HepG2 (cell line): ENCODE data around the gene ALPL. TPM values are rescaled to one million over a fixed set of nuclear protein-coding genes. Genes with fewer than 3 reads are reported as not detected.

Source experiments
- ATAC-seq: fragments of 200-7000 bp; cut with Tn5 transposase; 3 replicates; pipeline ENCODE4 v1.9.1; 2020; ENCODE audit warnings: mild to moderate bottlenecking, moderate library complexity
- BruUV-seq: library from RNA; stranded (reverse); fragments of 400-500 nt; replicated peaks from 2 replicates; lab custom pipeline; 2021; lab: Mats Ljungman, UMichigan
- CTCF ChIA-PET: fragments of 300-600 bp; formaldehyde crosslinking; extraction: SDS; loops from one replicate; lab custom pipeline; 2021; ENCODE audit warnings: low total read pairs, inconsistent platforms, low intra/inter-chr PET ratio; lab: Yijun Ruan, JAX
- POLR2A ChIA-PET: fragments of 350-600 bp; sonication (Branson Sonifier 250); formaldehyde crosslinking; loops from one replicate; lab custom pipeline; 2020; ENCODE audit warnings: antibody characterized with exemption, inconsistent platforms; lab: Yijun Ruan, JAX
- DNase-seq: peaks from one replicate; pipeline ENCODE4 v3.0.0-alpha.2; 2015; ENCODE audit warnings: low spot score
- FAIRE-seq: peaks from 3 replicates; lab custom pipeline; 2011; peaks lifted over from hg19 to GRCh38; lab: Jason Lieb, UNC
- H2AFZ ChIP-seq: one replicate; pipeline ENCODE4 v1.6.1; 2011; ENCODE audit warnings: low read length, inconsistent platforms
- H3K27ac ChIP-seq: fragments of 300-600 bp; 3 replicates; pipeline ENCODE4 v1.8.0; 2011; ENCODE audit warnings: mixed run types, mild to moderate bottlenecking, mixed read lengths, low read length, inconsistent platforms; ENCODE audit not compliant: insufficient read depth; ENCODE audit errors: extremely low read length
- H3K27me3 ChIP-seq, 2 experiments: fragments of 200-600 bp in 1 of 2; 2 replicates in 1 of 2; 3 replicates in 1 of 2; pipeline versions ENCODE4 v1.6.0 to v1.8.0; 2011; ENCODE audit warnings: low read length in 2 of 2, mild to moderate bottlenecking in 2 of 2, moderate library complexity in 2 of 2, inconsistent platforms in 1 of 2; ENCODE audit not compliant: insufficient read depth in 2 of 2, control insufficient read depth in 1 of 2
- H3K36me3 ChIP-seq, 2 experiments: fragments of 200-600 bp in 1 of 2; replicated peaks in 1 of 2; 2 replicates in 1 of 2; 3 replicates in 1 of 2; pipeline versions ENCODE4 v1.5.1 to v1.8.0; 2011; ENCODE audit warnings: low read length in 2 of 2, inconsistent platforms in 1 of 2; ENCODE audit not compliant: insufficient read depth in 2 of 2, control insufficient read depth in 1 of 2
- H3K4me1 ChIP-seq: 2 replicates; pipeline ENCODE4 v1.5.1; 2012; ENCODE audit warnings: low read length, inconsistent platforms; ENCODE audit not compliant: insufficient read depth
- H3K4me2 ChIP-seq: 2 replicates; pipeline ENCODE4 v1.6.0; 2011; ENCODE audit warnings: low read depth, low read length, inconsistent platforms
- H3K4me3 ChIP-seq, 3 experiments: fragments of 200-600 bp in 1 of 3; sonication (generic), shearing (Covaris generic) in 1 of 3; replicated peaks in 1 of 3; 2 replicates each; pipeline ENCODE4 v1.5.1; 2011 to 2016; ENCODE audit warnings: low read length in 3 of 3, inconsistent platforms in 2 of 3, low read depth in 2 of 3, mild to moderate bottlenecking in 2 of 3, control low read depth in 1 of 3, mixed read lengths in 1 of 3; ENCODE audit not compliant: insufficient read depth in 1 of 3
- H3K79me2 ChIP-seq: one replicate; pipeline ENCODE4 v1.6.1; 2011; ENCODE audit warnings: low read length, inconsistent platforms; ENCODE audit not compliant: insufficient read depth
- H3K9ac ChIP-seq: 2 replicates; pipeline ENCODE4 v1.6.0; 2011; ENCODE audit warnings: mild to moderate bottlenecking, low read depth, low read length, inconsistent platforms; ENCODE audit not compliant: insufficient read depth
- H3K9me3 ChIP-seq: 2 replicates; pipeline ENCODE4 v1.5.1; 2012; ENCODE audit warnings: mild to moderate bottlenecking, low read length
- H4K20me1 ChIP-seq: 2 replicates; pipeline ENCODE4 v1.6.0; 2011; ENCODE audit warnings: inconsistent platforms, mild to moderate bottlenecking, low read length, moderate library complexity; ENCODE audit not compliant: insufficient read depth
- AGO2 ChIP-seq: fragments of 200-400 bp; formaldehyde crosslinking; optimal IDR thresholded peaks from 2 replicates; pipeline ENCODE3; 2017; ENCODE audit warnings: mild to moderate bottlenecking, low read depth, low read length, moderate library complexity
- BCL6 ChIP-seq: IDR thresholded peaks from 2 replicates; pipeline ENCODE4 v1.6.1; 2016; ENCODE audit warnings: missing genetic modification reagents, missing compliant biosample characterization
- CAMTA2 ChIP-seq: sonication (generic); formaldehyde crosslinking; IDR thresholded peaks from 2 replicates; pipeline ENCODE4 v1.4.0; 2020; ENCODE audit warnings: mild to moderate bottlenecking, missing genetic modification reagents, borderline replicate concordance
- CC2D1A ChIP-seq: sonication (generic); formaldehyde crosslinking; IDR thresholded peaks from 2 replicates; pipeline ENCODE4 v1.8.1; 2023; ENCODE audit warnings: mild to moderate bottlenecking, missing genetic modification reagents
- CHCHD3 ChIP-seq: sonication (generic); formaldehyde crosslinking; IDR thresholded peaks from 2 replicates; pipeline ENCODE4 v1.8.0; 2022; ENCODE audit warnings: mild to moderate bottlenecking, missing genetic modification reagents, moderate library complexity
- HBP1 ChIP-seq: IDR thresholded peaks from 2 replicates; pipeline ENCODE4 v1.6.1; 2016; ENCODE audit warnings: low read depth, control low read depth
- PAF1 ChIP-seq: IDR thresholded peaks from 2 replicates; pipeline ENCODE4 v1.6.1; 2016; ENCODE audit warnings: missing genetic modification reagents, missing compliant biosample characterization
- PRPF4 ChIP-seq: fragments of 200-400 bp; formaldehyde crosslinking; IDR thresholded peaks from 2 replicates; pipeline ENCODE4 v1.6.1; 2016; ENCODE audit warnings: low read length, low read depth; ENCODE audit not compliant: poor library complexity, severe bottlenecking
- TIGD3 ChIP-seq: sonication (generic); formaldehyde crosslinking; IDR thresholded peaks from 2 replicates; pipeline ENCODE4 v1.5.1; 2020; ENCODE audit warnings: mild to moderate bottlenecking, missing genetic modification reagents, borderline replicate concordance
- U2AF2 ChIP-seq: fragments of 200-400 bp; formaldehyde crosslinking; IDR thresholded peaks from 2 replicates; pipeline ENCODE4 v1.6.1; 2017; ENCODE audit warnings: low read depth, mild to moderate bottlenecking, low read length
- YEATS2 ChIP-seq: sonication (generic); formaldehyde crosslinking; IDR thresholded peaks from 2 replicates; pipeline ENCODE4 v1.4.0; 2020; ENCODE audit warnings: missing genetic modification reagents, borderline replicate concordance
- ZNF205 ChIP-seq: IDR thresholded peaks from 2 replicates; pipeline ENCODE4 v1.6.1; 2018; ENCODE audit warnings: missing biosample characterization, missing genetic modification reagents
- ZNF570 ChIP-seq: sonication (generic); formaldehyde crosslinking; IDR thresholded peaks from 2 replicates; pipeline ENCODE4 v1.4.0; 2020; ENCODE audit warnings: mild to moderate bottlenecking, missing genetic modification reagents, borderline replicate concordance
- ZNF782 ChIP-seq: sonication (generic); formaldehyde crosslinking; IDR thresholded peaks from 2 replicates; pipeline ENCODE4 v1.4.0; 2020; ENCODE audit warnings: missing genetic modification reagents, mild to moderate bottlenecking, borderline replicate concordance
- WGBS: methylation state at CpG from one replicate; pipeline ENCODE4 v1.1.6; 2017; ENCODE audit warnings: low lambda C conversion rate; 5-methylcytosine and 5-hydroxymethylcytosine counted together
- in situ Hi-C: cut with HindIII; loops from 2 replicates; pipeline ENCODE4 v1.10.0; 2017; ENCODE audit warnings: low pct_unique_long_range_greater_than_20kb; ENCODE audit not compliant: extremely low pct_ligation_motif_present
- intact Hi-C: fragments of 100-400 bp; cut with micrococcal nuclease; formaldehyde crosslinking; loops from one replicate; pipeline ENCODE4 v1.10.0; 2022; ENCODE audit not compliant: unreplicated experiment
- polyA plus RNA-seq, 8 experiments: library from polyadenylated mRNA; depleted of rRNA in 3 of 8; stranded (reverse) in 7 of 8; unstranded in 1 of 8; fragments of >200 nt; fragmentation: Illumina TruSeq in 4 of 8; extraction: Trizol in 4 of 8; gene quantifications; 2 replicates each; pipeline versions ENCODE4 v1.2.1 to v1.2.3, GENCODE V29; 2011 to 2016; ENCODE audit warnings: low read depth in 4 of 8, missing spikeins in 1 of 8, mixed read lengths in 1 of 8; ENCODE audit not compliant: insufficient read depth in 1 of 8
- total RNA-seq, 5 experiments: library from RNA; depleted of rRNA; stranded (reverse); fragments of >200 nt; fragmentation: Illumina TruSeq; extraction: Trizol; gene quantifications; 2 replicates each; pipeline ENCODE4 v1.2.3, GENCODE V29; 2016; ENCODE audit warnings: low read depth in 1 of 5

The ALPL gene
- total and polyA plus RNA-seq, 2 of the 13 experiments (the other 11 are each of a cell fraction or from before 2014, with no cell fraction given) = 0.12 TPM; not detected in 1

GRCh38 chr1:21621761-21622436 is 112.7 kb downstream of the ALPL start:
- in situ Hi-C loops (no loop called here), intact Hi-C loops (no loop called here)
- FAIRE-seq (no peak), ATAC-seq (no peak), DNase-seq (no peak)
- peaks cover 2% of the 10 kb centered on the region; the same call in 1 of the 2 replicates for H4K20me1 ChIP-seq
- no peak overlapping the region for H3K9ac ChIP-seq
- H3K27me3 ChIP-seq = no peaks in the 10 kb centered on the region; a peak in 1 of 5 replicates
- H3K9me3 ChIP-seq = no peaks in the 10 kb centered on the region
- peaks cover 14 to 24% of the 10 kb centered on the region in 2 experiments for H3K36me3 ChIP-seq
- H2AFZ ChIP-seq = no peak overlapping the region
- BruUV-seq = no TSS peak
- no peak for TF ChIP-seq PRPF4
- no peak for TF ChIP-seq BCL6 (CRISPR knock-in tag)
- TF ChIP-seq AGO2 = peak; percentile 19
- no peak overlapping the region for H3K27ac ChIP-seq
- H3K4me1 ChIP-seq = peaks cover 30% of the 10 kb centered on the region
- no peak overlapping the region for H3K4me3 ChIP-seq
- ChIA-PET CTCF (no interaction called here), POLR2A (no interaction called here)
- WGBS = 100% methylated on average over 4 of the region's 39 CpGs
- H3K4me2 ChIP-seq = no peak overlapping the region
- H3K79me2 ChIP-seq = peaks cover 11% of the 10 kb centered on the region

- peak overlapping the region; percentile 18; the same call in 1 of the 2 replicates for H3K9ac ChIP-seq
- H4K20me1 ChIP-seq = peaks cover 2% of the 10 kb centered on the region; the same call in 1 of the 2 replicates
- 0 out of 6 replicates have a peak overlapping the region, but pooled peaks of 1 of the 3 experiments have one; percentile 30 for H3K4me3 ChIP-seq
- BruUV-seq = no TSS peak
- H2AFZ ChIP-seq = no peak overlapping the region
- ChIA-PET CTCF (no interaction called here), POLR2A (interaction anchor here (1.0 kb wide), 1 partner anchor 47 kb away, joined by 8 read pairs; the partner anchor contains the start of gene RAP1GAP)
- H3K36me3 ChIP-seq = peaks cover 12 to 19% of the 10 kb centered on the region in 2 experiments
- ATAC-seq (no peak), DNase-seq (no peak), FAIRE-seq (no peak)
- intact Hi-C loops (no loop called here), in situ Hi-C loops (no loop called here)
- H3K9me3 ChIP-seq = no peaks in the 10 kb centered on the region
- no peaks in the 10 kb centered on the region; a peak in 1 of 5 replicates for H3K27me3 ChIP-seq
- 95% methylated on average over 36 of the region's 62 CpGs for WGBS
- peaks cover 11% of the 10 kb centered on the region for H3K79me2 ChIP-seq
- H3K4me2 ChIP-seq = peak overlapping the region; percentile 58
- peaks cover 30% of the 10 kb centered on the region for H3K4me1 ChIP-seq
- H3K27ac ChIP-seq = peak overlapping the region; percentile 50
- TF ChIP-seq YEATS2 (CRISPR knock-in tag) (no peak), CHCHD3 (no peak), CAMTA2 (CRISPR knock-in tag) (no peak), TIGD3 (CRISPR knock-in tag) (no peak), ZNF570 (CRISPR knock-in tag) (no peak), CC2D1A (CRISPR knock-in tag) (no peak), U2AF2 (no peak), ZNF782 (CRISPR knock-in tag) (no peak), ZNF205 (no peak), PAF1 (CRISPR knock-in tag) (no peak), HBP1 (CRISPR knock-in tag) (no peak)
These were observed 113.5 kb downstream of the ALPL start for GRCh38 chr1:21622466-21623315.
